ENCODE data around the gene OLFML1. TPM values are rescaled to one million over a fixed set of nuclear protein-coding genes. Genes with fewer than 3 reads are reported as not detected.

OLFML1 gene
- total RNA-seq, 1 experiment from 2014 or later = not detected

- no peak overlapping the region for H3K27ac Mint-ChIP-seq (ENCODE audit: low read depth, unreplicated experiment)
- TF ChIP-seq CTCF (IDR thresholded peaks at IDR 0.05; ENCODE audit: unreplicated experiment) = no peak
Observed at GRCh38 chr11:7498193-7498592, 12.9 kb downstream of the OLFML1 start.

GRCh38 chr11:7499081-7499480, 13.8 kb downstream of the OLFML1 start:
- H3K4me3 Mint-ChIP-seq (ENCODE audit: unreplicated experiment) = no peak overlapping the region
- H3K9me3 Mint-ChIP-seq (ENCODE audit: unreplicated experiment) = no peaks in the 10 kb centered on the region
- BruUV-seq (replicated peaks) = no TSS peak
- no peak for DNase-seq (ENCODE audit: unreplicated experiment)
- no peaks in the 10 kb centered on the region for H3K36me3 Mint-ChIP-seq (ENCODE audit: insufficient read depth, unreplicated experiment)
- CTCF ChIA-PET = interaction anchor here (2.8 kb wide), 1 partner anchor 73 kb away, joined by 11 read pairs; no protein-coding TSS in a partner anchor
- intact Hi-C loops (cut with micrococcal nuclease) = no loop called here
- no peaks in the 10 kb centered on the region for H3K4me1 Mint-ChIP-seq (ENCODE audit: insufficient read depth, unreplicated experiment)
- H3K27me3 Mint-ChIP-seq (ENCODE audit: insufficient read depth, unreplicated experiment) = no peaks in the 10 kb centered on the region
- no peak overlapping the region for H3K27ac Mint-ChIP-seq (ENCODE audit: low read depth, unreplicated experiment)
- TF ChIP-seq CTCF (IDR thresholded peaks at IDR 0.05; ENCODE audit: unreplicated experiment) = no peak
- POLR2A ChIA-PET = no interaction called here

More at GRCh38 chr11:7498193-7498592, 12.9 kb downstream of the OLFML1 start:
- CTCF ChIA-PET = interaction anchor here (0.6 to 1.9 kb wide), 2 partner anchors 12 to 803 kb away, joined by 4 to 6 read pairs; partner anchors contain the start of gene OLFML1
- Mint-ChIP-seq H3K9me3 (ENCODE audit: unreplicated experiment) (no peaks in the 10 kb centered on the region), H3K27me3 (ENCODE audit: insufficient read depth, unreplicated experiment) (no peaks in the 10 kb centered on the region), H3K4me3 (ENCODE audit: unreplicated experiment) (no peak overlapping the region), H3K4me1 (ENCODE audit: insufficient read depth, unreplicated experiment) (no peaks in the 10 kb centered on the region), H3K36me3 (ENCODE audit: insufficient read depth, unreplicated experiment) (no peaks in the 10 kb centered on the region)
- no peak for DNase-seq (ENCODE audit: unreplicated experiment)
- POLR2A ChIA-PET = no interaction called here
- BruUV-seq (replicated peaks) = no TSS peak
- intact Hi-C loops (cut with micrococcal nuclease) = no loop called here

GRCh38 chr11:7500251-7500650, 14.9 kb downstream of the OLFML1 start:
- no peak for TF ChIP-seq CTCF (IDR thresholded peaks at IDR 0.05; ENCODE audit: unreplicated experiment)
- ChIA-PET POLR2A (no interaction called here), CTCF (interaction anchor here (0.6 to 2.8 kb wide), 4 partner anchors 8 to 1606 kb away, joined by 3 to 11 read pairs (median 4); no protein-coding TSS in a partner anchor)
- Mint-ChIP-seq H3K27ac (ENCODE audit: low read depth, unreplicated experiment) (no peak overlapping the region), H3K4me3 (ENCODE audit: unreplicated experiment) (no peak overlapping the region), H3K9me3 (ENCODE audit: unreplicated experiment) (no peaks in the 10 kb centered on the region), H3K36me3 (ENCODE audit: insufficient read depth, unreplicated experiment) (no peaks in the 10 kb centered on the region), H3K27me3 (ENCODE audit: insufficient read depth, unreplicated experiment) (no peaks in the 10 kb centered on the region), H3K4me1 (ENCODE audit: insufficient read depth, unreplicated experiment) (no peaks in the 10 kb centered on the region)
- no TSS peak for BruUV-seq (replicated peaks)
- intact Hi-C loops (cut with micrococcal nuclease) = no loop called here
- no peak for DNase-seq (ENCODE audit: unreplicated experiment)

- no peaks in the 10 kb centered on the region for H3K36me3 Mint-ChIP-seq (ENCODE audit: insufficient read depth, unreplicated experiment)
- ChIA-PET CTCF (interaction anchor here (0.6 to 2.8 kb wide), 5 partner anchors 12 to 1138 kb away, joined by 3 to 11 read pairs (median 3); partner anchors contain the start of gene PPFIBP2), POLR2A (no interaction called here)
- peaks cover 2% of the 10 kb centered on the region for H3K27me3 Mint-ChIP-seq (ENCODE audit: insufficient read depth, unreplicated experiment)
- H3K9me3 Mint-ChIP-seq (ENCODE audit: unreplicated experiment) = no peaks in the 10 kb centered on the region
- H3K4me3 Mint-ChIP-seq (ENCODE audit: unreplicated experiment) = no peak overlapping the region
- intact Hi-C loops (cut with micrococcal nuclease) = no loop called here
- BruUV-seq (replicated peaks) = no TSS peak
- DNase-seq (ENCODE audit: unreplicated experiment) = no peak
- TF ChIP-seq CTCF (IDR thresholded peaks at IDR 0.05; ENCODE audit: unreplicated experiment) = no peak
- H3K27ac Mint-ChIP-seq (ENCODE audit: low read depth, unreplicated experiment) = no peak overlapping the region
- no peaks in the 10 kb centered on the region for H3K4me1 Mint-ChIP-seq (ENCODE audit: insufficient read depth, unreplicated experiment)
Observed at GRCh38 chr11:7501251-7501650, 15.9 kb downstream of the OLFML1 start.
